ENCODE data around the gene KCNK10.

DNA sequence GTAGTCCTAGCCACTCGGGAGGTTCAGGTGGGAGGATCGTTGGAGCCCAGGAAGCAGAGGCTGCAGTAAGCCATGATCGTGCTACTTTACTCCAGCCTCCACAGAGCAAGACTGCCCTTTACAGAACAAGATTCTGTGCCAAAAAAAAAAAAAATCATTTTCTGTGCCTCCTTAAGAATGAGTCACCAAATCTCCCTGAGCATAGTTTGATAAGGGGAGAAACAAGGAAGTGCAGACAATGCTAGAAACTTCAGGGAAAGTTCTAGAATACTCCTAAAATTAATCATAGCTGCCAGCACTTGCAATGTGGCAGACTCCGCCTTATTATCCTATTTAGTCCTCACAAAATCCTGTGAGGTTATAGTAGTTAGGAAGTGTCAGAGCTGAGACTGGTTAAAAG lies 74.5 kb downstream of the KCNK10 start:
- TF ChIP-seq CTCF (IDR thresholded peaks at IDR 0.05; ENCODE audit: low read length) (no peak), EZH2 (IDR thresholded peaks at IDR 0.05; ENCODE audit: borderline replicate concordance, low read length) (no peak)

Measured in OCI-LY1 (cell line).